OCI-LY7 (cell line): ENCODE results near the gene MTHFD1. TPM values are rescaled to one million over a fixed set of nuclear protein-coding genes. Genes with fewer than 3 reads are reported as not detected.
A peak's percentile ranks its signal among the peaks of the same experiment; 100 is the strongest.

Source experiments
- BruUV-seq: library from RNA; stranded (reverse); fragments of 400-500 nt; replicated peaks from 2 replicates; lab custom pipeline; 2021; lab: Mats Ljungman, UMichigan
- CTCF ChIA-PET: fragments of 300-600 bp; sonication (Branson Sonifier 250); formaldehyde crosslinking; loops from one replicate; lab custom pipeline; 2022; ENCODE audit warnings: antibody characterized with exemption; ENCODE audit not compliant: unreplicated experiment; lab: Charles Lee
- POLR2A ChIA-PET: fragments of 300-600 bp; sonication (Branson Sonifier 250); formaldehyde crosslinking; loops from one replicate; lab custom pipeline; 2022; ENCODE audit warnings: antibody characterized with exemption; lab: Charles Lee
- DNase-seq: peaks from one replicate; pipeline ENCODE4 v3.0.0-alpha.2; 2015; ENCODE audit warnings: low spot score
- H2AFZ ChIP-seq: fragments of 200-600 bp; sonication (generic), shearing (Covaris generic); 2 replicates; pipeline ENCODE4 v1.6.1; 2014; ENCODE audit warnings: mild to moderate bottlenecking, antibody characterized with exemption, low read length, moderate library complexity
- H3K27ac ChIP-seq: fragments of 200-600 bp; sonication (generic); 2 replicates; pipeline ENCODE4 v1.5.1; 2014; ENCODE audit warnings: mixed run types, low read depth, mild to moderate bottlenecking, moderate library complexity, low read length, inconsistent platforms; ENCODE audit not compliant: poor library complexity, severe bottlenecking
- H3K36me3 ChIP-seq: fragments of 200-600 bp; sonication (generic); 2 replicates; pipeline ENCODE4 v1.6.1; 2014; ENCODE audit warnings: mild to moderate bottlenecking, antibody characterized with exemption, low read length, moderate library complexity, mixed read lengths; ENCODE audit not compliant: insufficient read depth
- H3K4me1 ChIP-seq: fragments of 200-600 bp; sonication (generic); 2 replicates; pipeline ENCODE4 v1.5.1; 2014; ENCODE audit warnings: mild to moderate bottlenecking, low read length; ENCODE audit not compliant: insufficient read depth, poor library complexity, severe bottlenecking
- H3K4me2 ChIP-seq: fragments of 200-600 bp; sonication (generic); 2 replicates; pipeline ENCODE4 v1.6.1; 2014; ENCODE audit warnings: mild to moderate bottlenecking, low read length
- H3K4me3 ChIP-seq: fragments of 200-600 bp; sonication (generic); 2 replicates; pipeline ENCODE4 v1.5.1; 2014; ENCODE audit warnings: mild to moderate bottlenecking, low read depth, low read length; ENCODE audit not compliant: poor library complexity, severe bottlenecking
- H3K79me2 ChIP-seq: fragments of 200-600 bp; sonication (generic); 2 replicates; pipeline ENCODE4 v1.6.1; 2016; ENCODE audit warnings: low read depth, mild to moderate bottlenecking, low read length, moderate library complexity, mixed read lengths; ENCODE audit not compliant: insufficient read depth
- H3K9me2 ChIP-seq: fragments of 200-600 bp; sonication (generic); 2 replicates; pipeline ENCODE4 v1.6.1; 2016; ENCODE audit warnings: mild to moderate bottlenecking, low read length, mixed read lengths; ENCODE audit not compliant: insufficient read depth
- H3K9me3 ChIP-seq: fragments of 200-600 bp; sonication (generic); 2 replicates; pipeline ENCODE4 v1.6.1; 2014; ENCODE audit warnings: mild to moderate bottlenecking, mixed run types, low read length, mixed read lengths
- H4K20me1 ChIP-seq: fragments of 200-600 bp; sonication (generic); 2 replicates; pipeline ENCODE4 v1.6.1; 2014; ENCODE audit warnings: mild to moderate bottlenecking, antibody characterized with exemption, low read length, moderate library complexity, mixed read lengths; ENCODE audit not compliant: insufficient read depth
- EZH2phosphoT487 ChIP-seq: fragments of 200-600 bp; sonication (generic); IDR thresholded peaks from 2 replicates; pipeline ENCODE4 v1.6.1; 2018; ENCODE audit warnings: low read depth, borderline replicate concordance, mild to moderate bottlenecking, mixed run types, antibody characterized with exemption, low read length, moderate library complexity, mixed read lengths
- intact Hi-C: fragments of 100-400 bp; cut with micrococcal nuclease; formaldehyde crosslinking; loops from one replicate; pipeline ENCODE4 v1.10.0; 2022; ENCODE audit not compliant: unreplicated experiment
- total RNA-seq, 2 experiments: library from RNA; depleted of rRNA in 1 of 2; stranded (reverse); fragments of >200 nt in 1 of 2; shearing (Covaris generic) in 1 of 2; gene quantifications; 2 replicates each; pipeline ENCODE4 v1.2.3, GENCODE V29; 2014 to 2022
- TF ChIP-seq, protein P1 (sequence below): fragments of 200-600 bp; sonication (generic); conservative IDR thresholded peaks from 2 replicates; pipeline ENCODE4 v1.5.1; 2014; ENCODE audit warnings: mild to moderate bottlenecking, antibody characterized with exemption, low read length, moderate library complexity, mixed read lengths

Gene MTHFD1
- total RNA-seq, 2 experiments from 2014 or later: 73.7 to 163 TPM

DNA sequence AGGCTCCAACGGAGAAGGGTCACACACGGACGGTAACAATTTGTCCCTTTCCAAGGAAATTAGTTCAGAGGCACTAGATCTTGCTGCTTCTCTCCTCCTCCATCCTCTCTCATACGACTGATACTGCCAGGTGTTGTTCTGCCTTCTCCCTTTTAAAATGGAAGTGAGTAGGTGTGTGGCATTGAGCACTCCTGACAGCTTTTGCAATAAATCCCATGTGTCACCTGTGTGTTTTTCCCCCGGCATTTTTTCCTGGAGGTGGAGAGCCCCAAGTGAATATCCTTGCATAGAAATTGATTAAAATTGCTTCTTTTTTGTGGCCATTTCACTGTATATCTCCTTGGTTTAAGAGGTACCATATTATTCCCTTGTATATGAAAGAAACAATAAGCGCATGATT lies 51.0 kb downstream of the MTHFD1 start:
- no peak overlapping the region for H3K4me2 ChIP-seq
- H3K4me1 ChIP-seq: no peaks in the 10 kb centered on the region
- peaks cover 96% of the 10 kb centered on the region for H3K36me3 ChIP-seq
- CTCF ChIA-PET: no interaction called here
- intact Hi-C loops: no loop called here
- no peaks in the 10 kb centered on the region for H4K20me1 ChIP-seq
- TF ChIP-seq, protein P1, sequence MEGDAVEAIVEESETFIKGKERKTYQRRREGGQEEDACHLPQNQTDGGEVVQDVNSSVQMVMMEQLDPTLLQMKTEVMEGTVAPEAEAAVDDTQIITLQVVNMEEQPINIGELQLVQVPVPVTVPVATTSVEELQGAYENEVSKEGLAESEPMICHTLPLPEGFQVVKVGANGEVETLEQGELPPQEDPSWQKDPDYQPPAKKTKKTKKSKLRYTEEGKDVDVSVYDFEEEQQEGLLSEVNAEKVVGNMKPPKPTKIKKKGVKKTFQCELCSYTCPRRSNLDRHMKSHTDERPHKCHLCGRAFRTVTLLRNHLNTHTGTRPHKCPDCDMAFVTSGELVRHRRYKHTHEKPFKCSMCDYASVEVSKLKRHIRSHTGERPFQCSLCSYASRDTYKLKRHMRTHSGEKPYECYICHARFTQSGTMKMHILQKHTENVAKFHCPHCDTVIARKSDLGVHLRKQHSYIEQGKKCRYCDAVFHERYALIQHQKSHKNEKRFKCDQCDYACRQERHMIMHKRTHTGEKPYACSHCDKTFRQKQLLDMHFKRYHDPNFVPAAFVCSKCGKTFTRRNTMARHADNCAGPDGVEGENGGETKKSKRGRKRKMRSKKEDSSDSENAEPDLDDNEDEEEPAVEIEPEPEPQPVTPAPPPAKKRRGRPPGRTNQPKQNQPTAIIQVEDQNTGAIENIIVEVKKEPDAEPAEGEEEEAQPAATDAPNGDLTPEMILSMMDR: no peak
- no peak for TF ChIP-seq EZH2phosphoT487
- no peak overlapping the region for H3K27ac ChIP-seq
- H2AFZ ChIP-seq: no peak overlapping the region
- no peak overlapping the region for H3K4me3 ChIP-seq
- no peaks in the 10 kb centered on the region for H3K9me3 ChIP-seq
- BruUV-seq: TSS peak; percentile 38
- no peaks in the 10 kb centered on the region for H3K9me2 ChIP-seq
- H3K79me2 ChIP-seq: no peaks in the 10 kb centered on the region
- POLR2A ChIA-PET: interaction anchor here (0.5 to 0.7 kb wide), 2 partner anchors 233 to 714 kb away, joined by 3 to 4 read pairs; no protein-coding TSS in a partner anchor
- DNase-seq: no peak

DNA sequence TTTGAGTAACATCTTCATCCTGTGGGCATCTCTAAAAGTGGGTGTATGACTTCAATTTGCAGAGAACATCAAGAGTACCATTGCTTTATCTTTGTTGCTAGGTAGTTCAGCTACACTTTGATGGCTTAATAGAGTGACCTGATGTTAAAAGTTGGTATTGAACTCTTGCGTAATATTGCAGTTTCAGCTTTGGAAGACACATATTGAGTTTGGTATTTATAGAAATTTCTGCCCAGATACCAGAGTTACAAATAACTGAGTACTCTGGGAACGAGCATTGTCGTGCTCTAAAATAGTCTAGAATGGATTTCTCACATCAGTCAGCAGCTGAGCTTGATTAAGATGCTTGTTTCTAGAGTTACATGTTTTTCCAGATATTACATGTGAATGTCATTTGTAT lies 52.3 kb downstream of the MTHFD1 start:
- TF ChIP-seq EZH2phosphoT487: no peak
- TF ChIP-seq, protein P1: no peak
- ChIA-PET POLR2A (interaction anchor here (0.7 kb wide), 1 partner anchor 8 kb away, joined by 3 read pairs; no protein-coding TSS in a partner anchor), CTCF (no interaction called here)
- Histone ChIP-seq H3K79me2 (no peaks in the 10 kb centered on the region), H3K9me2 (no peaks in the 10 kb centered on the region), H2AFZ (no peak overlapping the region), H3K4me1 (peaks cover 6% of the 10 kb centered on the region), H3K4me2 (no peak overlapping the region), H3K36me3 (peaks cover 97% of the 10 kb centered on the region), H4K20me1 (no peaks in the 10 kb centered on the region), H3K4me3 (no peak overlapping the region), H3K9me3 (no peaks in the 10 kb centered on the region), H3K27ac (no peak overlapping the region)
- no TSS peak for BruUV-seq
- intact Hi-C loops: no loop called here
- no peak for DNase-seq

DNA sequence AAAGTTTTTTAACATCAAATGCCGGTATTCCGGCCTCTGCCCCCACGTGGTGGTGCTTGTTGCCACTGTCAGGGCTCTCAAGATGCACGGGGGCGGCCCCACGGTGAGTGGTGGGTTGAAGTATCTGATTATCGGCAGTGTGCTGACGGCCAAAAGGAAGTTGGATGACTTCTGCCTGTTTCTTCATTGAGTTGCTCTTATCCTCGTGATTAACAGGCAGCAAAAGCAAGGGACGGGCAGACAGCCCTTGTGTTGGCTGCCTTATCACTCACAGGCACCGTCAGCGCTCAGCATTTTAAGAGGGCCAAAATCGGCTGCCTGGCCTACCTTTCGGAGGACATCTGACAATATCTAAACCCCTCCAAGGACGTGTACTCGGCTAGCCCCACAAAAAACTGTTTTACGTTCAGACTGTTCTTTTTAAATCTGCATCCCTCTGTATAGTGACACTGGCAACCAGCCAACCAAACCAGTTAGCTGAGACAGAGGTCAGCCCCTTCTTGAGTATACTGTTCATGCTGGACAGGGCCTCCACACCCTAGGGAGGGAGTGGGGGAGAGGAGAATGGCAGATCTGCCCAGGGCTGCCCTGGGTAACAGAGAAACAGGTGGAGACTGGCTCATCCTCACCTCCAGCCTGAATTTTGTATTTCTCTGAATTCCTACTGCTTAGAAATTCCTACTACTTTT lies 54.3 kb downstream of the MTHFD1 start:
- no peak for DNase-seq
- ChIA-PET CTCF (no interaction called here), POLR2A (interaction anchor here (0.6 kb wide), 1 partner anchor 307 kb away, joined by 5 read pairs; no protein-coding TSS in a partner anchor)
- H3K4me3 ChIP-seq: no peak overlapping the region
- TF ChIP-seq, protein P1: no peak
- no peak for TF ChIP-seq EZH2phosphoT487
- no peaks in the 10 kb centered on the region for H3K9me2 ChIP-seq
- BruUV-seq: no TSS peak
- no peak overlapping the region for H3K4me2 ChIP-seq
- H3K27ac ChIP-seq: no peak overlapping the region
- no peaks in the 10 kb centered on the region for H3K79me2 ChIP-seq
- H3K9me3 ChIP-seq: no peaks in the 10 kb centered on the region
- H2AFZ ChIP-seq: no peak overlapping the region
- no peaks in the 10 kb centered on the region for H4K20me1 ChIP-seq
- peaks cover 91% of the 10 kb centered on the region for H3K36me3 ChIP-seq
- peaks cover 7% of the 10 kb centered on the region for H3K4me1 ChIP-seq
- intact Hi-C loops: no loop called here
